Subcutaneous adipose tissue (tissue), 4 donors: ENCODE data around the gene FIGNL2. TPM values are rescaled to one million over a fixed set of nuclear protein-coding genes. Genes with fewer than 3 reads are reported as not detected.

Source experiments
- CTCF ChIP-seq: fragments of 450-650 bp; IDR thresholded peaks from one replicate; pipeline ENCODE4 v1.5.1; 2016; ENCODE audit warnings: low read depth, mild to moderate bottlenecking, control low read depth, antibody characterized with exemption, moderate library complexity
- total RNA-seq, 4 donors: library from RNA; depleted of rRNA; stranded (reverse); fragments of >200 nt; gene quantifications; one replicate each; pipeline ENCODE4 v1.1.0, GENCODE V29; 2016

FIGNL2 gene
- total RNA-seq, 4 donors from 2014 or later: 0.16 to 1.1 (median 0.37) TPM

- TF ChIP-seq CTCF: no peak
Observed at GRCh38 chr12:51850965-51851299, 2.4 kb upstream of the FIGNL2 start.

- TF ChIP-seq CTCF: no peak
Observed at GRCh38 chr12:51850081-51850964, 1.8 kb upstream of the FIGNL2 start.

- TF ChIP-seq CTCF: no peak
Observed at GRCh38 chr12:51848841-51849735, 570 bp upstream of the FIGNL2 start.

- no peak for TF ChIP-seq CTCF
Observed at GRCh38 chr12:51847643-51848325, 734 bp downstream of the FIGNL2 start.

GRCh38 chr12:51846911-51847642 is 1.4 kb downstream of the FIGNL2 start:
- TF ChIP-seq CTCF: no peak

- TF ChIP-seq CTCF: no peak
Observed at GRCh38 chr12:51846271-51846691, 2.2 kb downstream of the FIGNL2 start.
